K562 (cell line): ENCODE measurements around the gene SEC24A. TPM values are rescaled to one million over a fixed set of nuclear protein-coding genes. Genes with fewer than 3 reads are reported as not detected.

Experiments used
- ATAC-seq: fragments of 200-7000 bp; cut with Tn5 transposase; 3 replicates; pipeline ENCODE4 v1.9.1; 2020; ENCODE audit warnings: moderate library complexity
- BruUV-seq: library from RNA; stranded (reverse); fragments of 400-500 nt; replicated peaks from 2 replicates; lab custom pipeline; 2021; lab: Mats Ljungman, UMichigan
- CTCF ChIA-PET: fragments of 300-600 bp; formaldehyde crosslinking; extraction: SDS; loops from one replicate; lab custom pipeline; 2021; ENCODE audit warnings: low intra/inter-chr PET ratio; lab: Yijun Ruan, JAX
- POLR2A ChIA-PET: fragments of 300-600, 350-650 bp; sonication (Branson Sonifier 250); formaldehyde crosslinking; extraction: SDS; loops from one replicate; lab custom pipeline; 2021; ENCODE audit warnings: antibody characterized with exemption, inconsistent platforms; lab: Yijun Ruan, JAX
- DNase-seq, 4 experiments: peaks; one replicate each; pipeline versions ENCODE4 v3.0.0 to v3.0.0-alpha.2; 2011 to 2018; ENCODE audit warnings: low spot score in 3 of 4, mixed read lengths in 3 of 4; ENCODE audit errors: extremely low read depth in 1 of 4
- FAIRE-seq: peaks from 2 replicates; lab custom pipeline; 2011; peaks lifted over from hg19 to GRCh38; lab: Jason Lieb, UNC
- H2AFZ ChIP-seq: 2 replicates; pipeline ENCODE4 v1.6.0; 2011; ENCODE audit warnings: low read depth, low read length, control low read depth, inconsistent platforms
- H3K27ac ChIP-seq: fragments of 200-600 bp; 3 replicates; pipeline ENCODE4 v1.8.0; 2011; ENCODE audit warnings: low read depth, mild to moderate bottlenecking, control low read depth, inconsistent platforms, low read length, moderate library complexity, mixed read lengths; ENCODE audit errors: extremely low read depth
- H3K27me3 ChIP-seq, 2 experiments: fragments of 300-600 bp in 1 of 2; 2 replicates in 1 of 2; 3 replicates in 1 of 2; pipeline versions ENCODE4 v1.6.0 to v1.8.0; 2011; ENCODE audit warnings: inconsistent platforms in 2 of 2, low read length in 2 of 2, mild to moderate bottlenecking in 1 of 2, mixed read lengths in 1 of 2, moderate library complexity in 1 of 2; ENCODE audit not compliant: control insufficient read depth in 2 of 2, insufficient read depth in 2 of 2
- H3K36me3 ChIP-seq: fragments of 300-600 bp; 3 replicates; pipeline ENCODE4 v1.8.0; 2011; ENCODE audit warnings: mild to moderate bottlenecking, low read length, inconsistent platforms; ENCODE audit not compliant: control insufficient read depth, insufficient read depth
- H3K4me1 ChIP-seq, 2 experiments: fragments of 200-600 bp in 1 of 2; replicated peaks in 1 of 2; 2 replicates in 1 of 2; 3 replicates in 1 of 2; pipeline versions ENCODE4 v1.5.1 to v1.8.0; 2011; ENCODE audit warnings: inconsistent platforms in 2 of 2, low read length in 2 of 2, mild to moderate bottlenecking in 1 of 2, mixed read lengths in 1 of 2, moderate library complexity in 1 of 2; ENCODE audit not compliant: control insufficient read depth in 2 of 2, insufficient read depth in 2 of 2
- H3K4me2 ChIP-seq: 2 replicates; pipeline ENCODE4 v1.6.1; 2011; ENCODE audit warnings: low read length, control low read depth, inconsistent platforms, mixed read lengths; ENCODE audit not compliant: insufficient read depth
- H3K4me3 ChIP-seq: fragments of 200-600 bp; sonication (generic), shearing (Covaris generic); 2 replicates; pipeline ENCODE4 v1.5.1; 2016; ENCODE audit warnings: control low read depth, inconsistent platforms
- H3K79me2 ChIP-seq: fragments of 200-600 bp; 3 replicates; pipeline ENCODE4 v1.8.0; 2011; ENCODE audit warnings: low read length, inconsistent platforms; ENCODE audit not compliant: control insufficient read depth, insufficient read depth
- H3K9ac ChIP-seq, 2 experiments: 2 replicates each; pipeline versions ENCODE4 v1.6.0 to v1.6.1; 2011; ENCODE audit warnings: low read depth in 2 of 2, low read length in 2 of 2, control low read depth in 1 of 2, inconsistent platforms in 1 of 2, mild to moderate bottlenecking in 1 of 2, mixed read lengths in 1 of 2; ENCODE audit not compliant: insufficient read depth in 1 of 2
- H3K9me1 ChIP-seq: one replicate; pipeline ENCODE4 v1.6.0; 2011; ENCODE audit warnings: inconsistent platforms, mild to moderate bottlenecking, low read length, moderate library complexity; ENCODE audit not compliant: control insufficient read depth, insufficient read depth
- H3K9me3 ChIP-seq: replicated peaks from 2 replicates; pipeline ENCODE4 v1.5.1; 2011; ENCODE audit warnings: low read depth, low read length, inconsistent platforms; ENCODE audit not compliant: control insufficient read depth, insufficient read depth
- H4K20me1 ChIP-seq: replicated peaks from 2 replicates; pipeline ENCODE4 v1.6.1; 2011; ENCODE audit warnings: low read length, inconsistent platforms, mixed read lengths; ENCODE audit not compliant: control insufficient read depth, insufficient read depth
- CBFA2T3 ChIP-seq: fragments of 450-650 bp; IDR thresholded peaks from 2 replicates; pipeline ENCODE4 v1.6.1; 2017
- EP400 ChIP-seq: fragments of 450-650 bp; IDR thresholded peaks from 2 replicates; pipeline ENCODE4 v1.6.1; 2017; ENCODE audit warnings: antibody characterized with exemption, mild to moderate bottlenecking, moderate library complexity
- HINFP ChIP-seq: fragments of 450-650 bp; conservative IDR thresholded peaks from 2 replicates; pipeline ENCODE4 v1.6.1; 2016; ENCODE audit warnings: missing genetic modification characterization, low read depth, mild to moderate bottlenecking, control low read depth, missing compliant biosample characterization
- MEF2D ChIP-seq: conservative IDR thresholded peaks from 2 replicates; pipeline ENCODE4 v1.6.1; 2016; ENCODE audit warnings: low read depth, missing genetic modification characterization, missing compliant biosample characterization
- WGBS: fragments of 100-300 bp; shearing (Covaris generic); methylation state at CpG from one replicate; pipeline ENCODE4 v1.1.6; 2016; ENCODE audit warnings: low coverage, mixed read lengths; ENCODE audit not compliant: insufficient coverage; ENCODE audit errors: missing lambda C conversion rate; 5-methylcytosine and 5-hydroxymethylcytosine counted together
- in situ Hi-C: fragments of 300-500 bp; cut with MboI; formaldehyde crosslinking; loops from 4 replicates; pipeline ENCODE4 v1.15.0; 2018; ENCODE audit warnings: inconsistent platforms, mixed read lengths
- intact Hi-C: fragments of 100-400 bp; cut with micrococcal nuclease; formaldehyde crosslinking; loops from 2 replicates; pipeline ENCODE4 v1.14.2; 2022
- polyA plus RNA-seq, 8 experiments: library from polyadenylated mRNA; depleted of rRNA in 4 of 8; stranded (reverse) in 5 of 8; unstranded in 3 of 8; fragments of >200 nt; fragmentation: Nextera tagmentation in 2 of 8; fragmentation: Illumina TruSeq in 1 of 8; extraction: Ambion mirVana in 2 of 8; extraction: Trizol in 1 of 8; gene quantifications; 2 replicates each; pipeline versions ENCODE4 v1.2.1 to v1.2.3, GENCODE V29; 2011 to 2014; ENCODE audit warnings: inconsistent platforms in 1 of 8, missing spikeins in 1 of 8
- total RNA-seq, 7 experiments: library from RNA; depleted of rRNA in 6 of 7; stranded (reverse); fragments of >200 nt in 6 of 7; fragmentation: Illumina TruSeq in 2 of 7; extraction: Trizol in 2 of 7; gene quantifications; 2 replicates each; pipeline versions ENCODE4 v1.2.1 to v1.2.3, GENCODE V29; 2011 to 2021; ENCODE audit warnings: low replicate concordance in 1 of 7

Gene SEC24A
- total and polyA plus RNA-seq, 9 of the 15 experiments (the other 6 are each of a cell fraction or from before 2014, with no cell fraction given): 7.9 to 36.5 (median 17.5) TPM

GRCh38 chr5:134708301-134708700 is 59.7 kb downstream of the SEC24A start (continued):
- TF ChIP-seq HINFP (tag): no peak

- Histone ChIP-seq H3K4me2 (no peak overlapping the region), H3K9ac (no peak overlapping the region), H4K20me1 (no peaks in the 10 kb centered on the region), H3K27me3 (no peaks in the 10 kb centered on the region), H3K4me3 (no peak overlapping the region), H3K27ac (no peak overlapping the region; the same call in 2 of the 3 replicates), H3K79me2 (no peaks in the 10 kb centered on the region), H3K9me3 (no peaks in the 10 kb centered on the region), H3K9me1 (no peaks in the 10 kb centered on the region), H3K4me1 (peaks cover 0 to 3% of the 10 kb centered on the region in 2 experiments; a peak in 2 of 5 replicates), H2AFZ (no peak overlapping the region), H3K36me3 (peaks cover 63% of the 10 kb centered on the region)
- in situ Hi-C loops (no loop called here), intact Hi-C loops (no loop called here)
- peak in 1 of 4 experiments; percentile 24 for DNase-seq
- CTCF ChIA-PET: no interaction called here
- WGBS: 69% methylated on average over 5 of the region's 5 CpGs
- no peak; the same call in 2 of the 3 replicates for ATAC-seq
- no peak for FAIRE-seq
- BruUV-seq: no TSS peak
- TF ChIP-seq CBFA2T3: 0 out of 2 replicates have a peak, but pooled peaks have one; percentile 10
- TF ChIP-seq MEF2D (tag): no peak
- no peak for TF ChIP-seq HINFP (tag)
- TF ChIP-seq EP400: no peak
- TF ChIP-seq, all 486 proteins: peak for 1
- POLR2A ChIA-PET: interaction anchor here (0.6 kb wide), 1 partner anchor 261 kb away, joined by 3 read pairs; no protein-coding TSS in a partner anchor
These were observed 65.5 kb downstream of the SEC24A start for GRCh38 chr5:134714120-134714519.
